ENCODE results near the gene ZSCAN1.

The ZSCAN1 gene

DNA sequence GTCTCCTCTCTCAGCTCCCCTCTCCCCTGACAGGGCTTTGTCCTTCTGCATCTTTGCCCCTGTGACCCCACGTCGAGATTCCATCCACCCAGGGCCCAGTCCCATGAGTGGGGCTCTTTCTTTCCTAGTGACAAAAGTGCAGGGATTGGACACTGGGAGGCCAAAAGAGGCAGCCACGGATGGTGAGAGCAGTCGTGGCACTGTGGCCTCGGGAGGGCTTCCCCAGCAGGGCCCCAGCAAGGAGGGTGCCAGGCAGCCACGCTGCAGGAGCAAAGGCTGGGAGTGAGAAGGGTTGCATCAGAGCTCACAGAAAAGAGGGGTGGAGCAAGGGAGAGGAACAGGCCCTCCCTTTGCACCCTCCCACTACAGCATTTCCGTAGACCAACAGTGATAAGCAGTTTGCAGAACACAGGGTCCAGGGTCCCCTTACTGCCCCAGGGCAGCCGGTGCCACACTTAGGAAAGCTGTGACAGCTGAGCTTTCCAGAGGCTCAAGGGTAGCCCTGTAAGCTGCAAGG, 4.9 kb downstream of the ZSCAN1 start:
- H3K4me3 ChIP-seq (ENCODE audit: low read depth, low read length): no peak overlapping the region
- no peak for DNase-seq (ENCODE audit: low read depth)
- no peak for TF ChIP-seq CTCF (IDR thresholded peaks at IDR 0.05; ENCODE audit: insufficient read depth, low read depth, low read length, missing control alignments)

DNA sequence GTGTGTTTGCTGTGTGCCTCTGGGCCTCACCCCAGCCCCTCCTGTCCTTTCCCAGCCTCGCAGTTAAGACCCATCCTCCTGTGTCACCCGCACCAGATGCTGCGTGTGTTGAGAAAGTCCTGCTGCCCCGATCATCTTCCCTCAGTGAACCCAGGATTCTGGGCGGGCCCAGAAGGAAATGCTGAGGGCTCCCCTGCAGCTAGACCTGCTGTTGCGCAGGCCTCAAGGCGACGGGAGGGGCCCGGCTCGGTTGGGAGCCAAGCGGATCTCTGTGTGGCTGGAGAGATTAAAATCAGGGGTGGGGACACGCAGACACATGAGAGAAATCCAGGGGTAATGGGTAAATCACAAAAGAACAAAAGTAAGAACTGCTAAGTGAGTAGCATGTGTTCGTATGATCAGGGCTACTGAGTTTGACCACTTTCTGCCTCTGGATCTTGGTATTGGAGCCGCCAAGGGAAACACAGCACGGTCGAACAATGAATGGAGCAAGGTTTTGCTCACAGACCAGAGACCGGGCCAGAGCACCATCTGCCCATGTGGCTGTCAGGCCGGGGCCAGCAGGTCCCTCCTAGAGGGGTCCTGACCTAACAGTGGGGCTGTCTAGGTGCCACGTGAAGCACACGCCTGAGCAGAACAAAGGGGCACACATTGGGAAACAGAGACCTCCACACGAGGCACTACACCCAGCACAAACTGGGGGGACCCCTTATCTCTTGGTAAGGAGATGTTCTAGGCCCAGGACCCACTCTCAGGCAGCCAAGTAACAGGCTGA, 7.1 kb downstream of the ZSCAN1 start:
- no peak for TF ChIP-seq CTCF (IDR thresholded peaks at IDR 0.05; ENCODE audit: insufficient read depth, low read depth, low read length, missing control alignments)
- DNase-seq (ENCODE audit: low read depth): no peak
- no peak overlapping the region for H3K4me3 ChIP-seq (ENCODE audit: low read depth, low read length)

DNA sequence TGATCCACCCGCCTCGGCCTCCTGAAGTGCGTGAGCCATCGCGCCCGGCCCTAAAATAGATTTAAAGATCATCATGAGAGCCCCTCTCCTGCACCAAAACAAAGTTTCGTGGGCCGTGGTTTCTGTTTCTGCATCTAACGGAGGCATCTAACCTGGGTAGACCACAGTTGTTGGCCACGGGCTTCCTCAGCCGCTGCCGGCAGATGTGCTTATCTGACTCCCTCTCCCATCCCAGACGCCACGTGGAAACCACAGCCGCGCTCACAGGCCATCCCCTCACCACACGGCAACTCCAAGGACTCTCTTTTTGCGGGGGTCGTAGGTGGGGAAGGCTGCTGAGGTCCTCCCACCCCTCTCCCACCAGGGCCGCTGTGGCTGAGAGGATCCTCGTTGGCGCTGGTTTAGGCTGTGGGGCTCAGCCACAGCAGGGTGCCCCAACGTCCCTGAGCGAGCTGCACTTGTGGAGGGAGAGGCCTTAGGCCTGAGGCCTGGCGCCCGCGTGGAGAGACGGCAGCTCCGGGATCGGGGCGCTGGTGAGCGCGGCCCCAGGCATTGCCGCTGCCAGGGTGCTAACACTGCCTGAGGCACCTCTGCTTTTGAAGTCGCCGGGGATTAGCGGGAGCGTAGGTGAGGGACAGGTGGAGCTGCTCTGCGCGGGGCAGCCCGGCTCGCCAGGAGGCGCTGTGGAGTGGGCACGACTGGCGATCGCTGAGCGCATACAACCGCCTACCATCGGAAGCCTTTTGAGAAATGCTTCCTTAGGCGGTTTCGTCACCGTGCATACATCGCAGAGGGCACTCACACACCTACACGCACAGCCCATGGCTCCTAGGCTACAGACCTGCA, 8.9 kb downstream of the ZSCAN1 start:
- no peak for DNase-seq (ENCODE audit: low read depth)
- H3K4me3 ChIP-seq (ENCODE audit: low read depth, low read length): no peak overlapping the region
- no peak for TF ChIP-seq CTCF (IDR thresholded peaks at IDR 0.05; ENCODE audit: insufficient read depth, low read depth, low read length, missing control alignments)

GRCh38 chr19:58044391-58044790, 10.6 kb downstream of the ZSCAN1 start:
- DNase-seq (ENCODE audit: low read depth): no peak
- no peak overlapping the region for H3K4me3 ChIP-seq (ENCODE audit: low read depth, low read length)
- TF ChIP-seq CTCF (IDR thresholded peaks at IDR 0.05; ENCODE audit: insufficient read depth, low read depth, low read length, missing control alignments): no peak

DNA sequence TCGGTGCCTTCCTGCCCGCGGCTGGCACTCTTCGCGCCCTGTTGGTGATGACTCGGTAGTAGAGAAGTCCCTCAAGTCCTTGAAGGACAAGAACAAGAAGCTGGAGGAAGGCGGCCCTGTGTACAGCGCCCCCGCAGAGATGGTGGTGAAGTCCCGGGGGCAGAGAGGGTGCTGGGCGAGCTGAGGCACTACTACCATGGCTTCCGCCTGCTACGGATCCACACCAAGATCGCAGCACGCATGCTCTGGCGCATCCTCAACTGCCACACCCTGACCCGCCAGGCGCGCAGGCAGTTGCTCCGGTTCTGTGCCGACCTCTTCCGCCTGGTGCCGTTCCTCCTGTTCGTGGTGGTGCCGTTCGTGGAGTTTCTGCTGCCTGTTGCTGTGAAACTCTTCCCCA, 11.1 kb downstream of the ZSCAN1 start:
- no peak for DNase-seq (ENCODE audit: low read depth)
- H3K4me3 ChIP-seq (ENCODE audit: low read depth, low read length): no peak overlapping the region
- TF ChIP-seq CTCF (IDR thresholded peaks at IDR 0.05; ENCODE audit: insufficient read depth, low read depth, low read length, missing control alignments): no peak

GRCh38 chr19:58045411-58046050, 11.7 kb downstream of the ZSCAN1 start:
- TF ChIP-seq CTCF (IDR thresholded peaks at IDR 0.05; ENCODE audit: insufficient read depth, low read depth, low read length, missing control alignments): no peak
- H3K4me3 ChIP-seq (ENCODE audit: low read depth, low read length): no peak overlapping the region
- DNase-seq (ENCODE audit: low read depth): no peak

Measured in GM12865 (cell line).